HepG2 (cell line): ENCODE results near the gene BID. TPM values are rescaled to one million over a fixed set of nuclear protein-coding genes. Genes with fewer than 3 reads are reported as not detected.

Experiments
- CENPX ChIP-seq: sonication (generic); formaldehyde crosslinking; IDR thresholded peaks from 2 replicates; pipeline ENCODE4 v1.9.0; 2021; ENCODE audit warnings: mild to moderate bottlenecking, missing genetic modification reagents, moderate library complexity
- DMAP1 ChIP-seq: IDR thresholded peaks from 2 replicates; pipeline ENCODE4 v1.6.1; 2016
- GABPB1 ChIP-seq: IDR thresholded peaks from 2 replicates; pipeline ENCODE4 v1.6.1; 2016; ENCODE audit warnings: mild to moderate bottlenecking, missing genetic modification reagents, moderate library complexity, missing compliant biosample characterization
- HDAC2 ChIP-seq: sonication (generic); formaldehyde crosslinking; IDR thresholded peaks from 2 replicates; pipeline ENCODE4 v1.4.0; 2020; ENCODE audit warnings: missing genetic modification reagents
- KAT7 ChIP-seq: IDR thresholded peaks from 2 replicates; pipeline ENCODE4 v1.6.1; 2018; ENCODE audit warnings: borderline replicate concordance, missing compliant biosample characterization
- KMT2A ChIP-seq: sonication (generic); formaldehyde crosslinking; IDR thresholded peaks from 2 replicates; pipeline ENCODE4 v1.4.0; 2020; ENCODE audit warnings: missing genetic modification reagents
- POLR2AphosphoS5 ChIP-seq: IDR thresholded peaks from 2 replicates; pipeline ENCODE4 v1.6.1; 2012; ENCODE audit warnings: low read depth, low read length
- SP5 ChIP-seq: IDR thresholded peaks from 2 replicates; pipeline ENCODE4 v1.6.1; 2016; ENCODE audit warnings: low read depth, borderline replicate concordance
- SYNCRIP ChIP-seq: fragments of 200-400 bp; formaldehyde crosslinking; IDR thresholded peaks from 2 replicates; pipeline ENCODE4 v1.6.1; 2018; ENCODE audit warnings: mild to moderate bottlenecking, low read depth, low read length; ENCODE audit not compliant: insufficient read depth
- ZNF501 ChIP-seq: sonication (generic); formaldehyde crosslinking; IDR thresholded peaks from 2 replicates; pipeline ENCODE4 v1.5.1; 2020; ENCODE audit warnings: mild to moderate bottlenecking, moderate library complexity, missing genetic modification reagents
- ZNF891 ChIP-seq: sonication (generic); formaldehyde crosslinking; IDR thresholded peaks from 2 replicates; pipeline ENCODE4 v1.5.0; 2020; ENCODE audit warnings: mild to moderate bottlenecking, missing genetic modification reagents
- polyA plus RNA-seq, 8 experiments: library from polyadenylated mRNA; depleted of rRNA in 3 of 8; stranded (reverse) in 7 of 8; unstranded in 1 of 8; fragments of >200 nt; fragmentation: Illumina TruSeq in 4 of 8; extraction: Trizol in 4 of 8; gene quantifications; 2 replicates each; pipeline versions ENCODE4 v1.2.1 to v1.2.3, GENCODE V29; 2011 to 2016; ENCODE audit warnings: low read depth in 4 of 8, missing spikeins in 1 of 8, mixed read lengths in 1 of 8; ENCODE audit not compliant: insufficient read depth in 1 of 8
- total RNA-seq, 5 experiments: library from RNA; depleted of rRNA; stranded (reverse); fragments of >200 nt; fragmentation: Illumina TruSeq; extraction: Trizol; gene quantifications; 2 replicates each; pipeline ENCODE4 v1.2.3, GENCODE V29; 2016; ENCODE audit warnings: low read depth in 1 of 5
- TF ChIP-seq, protein P1 (sequence below): sonication (generic); formaldehyde crosslinking; IDR thresholded peaks from 2 replicates; pipeline ENCODE4 v1.4.0; 2020; ENCODE audit warnings: missing genetic modification reagents

BID gene
- total and polyA plus RNA-seq, 2 of the 13 experiments (the other 11 are each of a cell fraction or from before 2014, with no cell fraction given) = 35.3 to 51.7 TPM

- TF ChIP-seq SP5 (CRISPR knock-in tag) (peak; percentile 33; the same call in 1 of the 2 replicates), ZNF891 (CRISPR knock-in tag) (0 out of 2 replicates have a peak, but pooled peaks have one; percentile 34), GABPB1 (CRISPR knock-in tag) (no peak; the same call in 1 of the 2 replicates), DMAP1 (peak; percentile 67), KMT2A (CRISPR knock-in tag) (0 out of 2 replicates have a peak, but pooled peaks have one; percentile 19), KAT7 (no peak; the same call in 1 of the 2 replicates), HDAC2 (CRISPR knock-in tag) (0 out of 2 replicates have a peak, but pooled peaks have one; percentile 17), POLR2AphosphoS5 (peak; percentile 29; the same call in 1 of the 2 replicates), SYNCRIP (no peak), ZNF501 (peak; percentile 69), CENPX (CRISPR knock-in tag) (no peak)
- TF ChIP-seq, protein P1, sequence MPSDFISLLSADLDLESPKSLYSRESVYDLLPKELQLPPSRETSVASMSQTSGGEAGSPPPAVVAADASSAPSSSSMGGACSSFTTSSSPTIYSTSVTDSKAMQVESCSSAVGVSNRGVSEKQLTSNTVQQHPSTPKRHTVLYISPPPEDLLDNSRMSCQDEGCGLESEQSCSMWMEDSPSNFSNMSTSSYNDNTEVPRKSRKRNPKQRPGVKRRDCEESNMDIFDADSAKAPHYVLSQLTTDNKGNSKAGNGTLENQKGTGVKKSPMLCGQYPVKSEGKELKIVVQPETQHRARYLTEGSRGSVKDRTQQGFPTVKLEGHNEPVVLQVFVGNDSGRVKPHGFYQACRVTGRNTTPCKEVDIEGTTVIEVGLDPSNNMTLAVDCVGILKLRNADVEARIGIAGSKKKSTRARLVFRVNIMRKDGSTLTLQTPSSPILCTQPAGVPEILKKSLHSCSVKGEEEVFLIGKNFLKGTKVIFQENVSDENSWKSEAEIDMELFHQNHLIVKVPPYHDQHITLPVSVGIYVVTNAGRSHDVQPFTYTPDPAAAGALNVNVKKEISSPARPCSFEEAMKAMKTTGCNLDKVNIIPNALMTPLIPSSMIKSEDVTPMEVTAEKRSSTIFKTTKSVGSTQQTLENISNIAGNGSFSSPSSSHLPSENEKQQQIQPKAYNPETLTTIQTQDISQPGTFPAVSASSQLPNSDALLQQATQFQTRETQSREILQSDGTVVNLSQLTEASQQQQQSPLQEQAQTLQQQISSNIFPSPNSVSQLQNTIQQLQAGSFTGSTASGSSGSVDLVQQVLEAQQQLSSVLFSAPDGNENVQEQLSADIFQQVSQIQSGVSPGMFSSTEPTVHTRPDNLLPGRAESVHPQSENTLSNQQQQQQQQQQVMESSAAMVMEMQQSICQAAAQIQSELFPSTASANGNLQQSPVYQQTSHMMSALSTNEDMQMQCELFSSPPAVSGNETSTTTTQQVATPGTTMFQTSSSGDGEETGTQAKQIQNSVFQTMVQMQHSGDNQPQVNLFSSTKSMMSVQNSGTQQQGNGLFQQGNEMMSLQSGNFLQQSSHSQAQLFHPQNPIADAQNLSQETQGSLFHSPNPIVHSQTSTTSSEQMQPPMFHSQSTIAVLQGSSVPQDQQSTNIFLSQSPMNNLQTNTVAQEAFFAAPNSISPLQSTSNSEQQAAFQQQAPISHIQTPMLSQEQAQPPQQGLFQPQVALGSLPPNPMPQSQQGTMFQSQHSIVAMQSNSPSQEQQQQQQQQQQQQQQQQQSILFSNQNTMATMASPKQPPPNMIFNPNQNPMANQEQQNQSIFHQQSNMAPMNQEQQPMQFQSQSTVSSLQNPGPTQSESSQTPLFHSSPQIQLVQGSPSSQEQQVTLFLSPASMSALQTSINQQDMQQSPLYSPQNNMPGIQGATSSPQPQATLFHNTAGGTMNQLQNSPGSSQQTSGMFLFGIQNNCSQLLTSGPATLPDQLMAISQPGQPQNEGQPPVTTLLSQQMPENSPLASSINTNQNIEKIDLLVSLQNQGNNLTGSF (CRISPR knock-in tag) = no peak
These were observed 563 bp downstream of the BID start (continued) for GRCh38 chr22:17773606-17774205.
